Endodermal cell (in vitro differentiated cells): ENCODE results near the gene FAM13B. TPM values are rescaled to one million over a fixed set of nuclear protein-coding genes. Genes with fewer than 3 reads are reported as not detected.

Source experiments
- DNase-seq: peaks from one replicate; pipeline ENCODE4 v3.0.0-alpha.2; 2017
- H3K27ac ChIP-seq: 2 replicates; pipeline ENCODE4 v1.5.1; 2013; ENCODE audit warnings: mild to moderate bottlenecking, low read depth, low read length, moderate library complexity
- H3K27me3 ChIP-seq: 2 replicates; pipeline ENCODE4 v1.6.1; 2013; ENCODE audit warnings: mild to moderate bottlenecking, low read length, moderate library complexity; ENCODE audit not compliant: insufficient read depth, control insufficient read depth, poor library complexity, severe bottlenecking
- H3K36me3 ChIP-seq: 2 replicates; pipeline ENCODE4 v1.7.0; 2013; ENCODE audit warnings: mild to moderate bottlenecking, low read length, moderate library complexity; ENCODE audit not compliant: control insufficient read depth, insufficient read depth
- H3K4me1 ChIP-seq: one replicate; pipeline ENCODE4 v1.7.0; 2013; ENCODE audit warnings: low read length; ENCODE audit not compliant: control insufficient read depth, insufficient read depth
- H3K4me3 ChIP-seq: 2 replicates; pipeline ENCODE4 v1.5.1; 2013; ENCODE audit warnings: mild to moderate bottlenecking, low read length, moderate library complexity
- H3K9ac ChIP-seq: 2 replicates; pipeline ENCODE4 v1.6.1; 2013; ENCODE audit warnings: mild to moderate bottlenecking, low read length, moderate library complexity; ENCODE audit not compliant: poor library complexity, severe bottlenecking; ENCODE audit errors: extremely low read depth
- H3K9me3 ChIP-seq: 2 replicates; pipeline ENCODE4 v1.6.1; 2013; ENCODE audit warnings: mild to moderate bottlenecking, low read length, moderate library complexity; ENCODE audit not compliant: control insufficient read depth
- H3K27ac Mint-ChIP-seq: 2 replicates; pipeline ENCODE4 v1.8.0; 2020; ENCODE audit warnings: mixed read lengths
- H3K27me3 Mint-ChIP-seq: 2 replicates; pipeline ENCODE4 v1.8.0; 2021; ENCODE audit warnings: mild to moderate bottlenecking, mixed read lengths; ENCODE audit not compliant: insufficient read depth
- H3K36me3 Mint-ChIP-seq: 2 replicates; pipeline ENCODE4 v1.8.0; 2020; ENCODE audit warnings: low read depth, mixed read lengths
- H3K4me1 Mint-ChIP-seq: 2 replicates; pipeline ENCODE4 v1.8.0; 2020; ENCODE audit warnings: mixed read lengths
- H3K4me3 Mint-ChIP-seq: 2 replicates; pipeline ENCODE4 v1.8.0; 2020; ENCODE audit warnings: mild to moderate bottlenecking, moderate library complexity, mixed read lengths
- H3K9me3 Mint-ChIP-seq: 2 replicates; pipeline ENCODE4 v1.8.0; 2020; ENCODE audit warnings: mild to moderate bottlenecking, mixed read lengths
- WGBS, 2 experiments: methylation state at CpG; one replicate each; pipeline versions ENCODE4 v1.1.5 to v1.1.7; 2013; ENCODE audit warnings: missing lambda C conversion rate in 2 of 2, mixed read lengths in 1 of 2; ENCODE audit not compliant: insufficient coverage in 1 of 2, insufficient read length in 1 of 2; 5-methylcytosine and 5-hydroxymethylcytosine counted together
- total RNA-seq, 2 donors: library from RNA; stranded (reverse); fragmentation: NEBNext Ultra II Directional in 1 of 2; extraction: Animal tissue kit (Norgen Biotek cat#: 25700) in 1 of 2; gene quantifications; 2 replicates in 1 of 2; 3 replicates in 1 of 2; pipeline ENCODE4 v1.2.1, GENCODE V29; 2021
- TF ChIP-seq, protein P1 (sequence below): fragments of 200-600 bp; sonication (generic); conservative IDR thresholded peaks from 2 replicates; pipeline ENCODE4 v1.5.0; 2021; ENCODE audit warnings: antibody characterized with exemption, mild to moderate bottlenecking

FAM13B gene
- total RNA-seq, 2 donors from 2014 or later: 22.9 to 28.7 TPM

- Mint-ChIP-seq H3K4me1 (peaks cover 15% of the 10 kb centered on the region), H3K27me3 (no peaks in the 10 kb centered on the region), H3K9me3 (no peaks in the 10 kb centered on the region), H3K36me3 (peaks cover 40% of the 10 kb centered on the region), H3K4me3 (no peak overlapping the region), H3K27ac (no peak overlapping the region)
- H3K36me3 ChIP-seq: peaks cover 45% of the 10 kb centered on the region
- peaks cover 7% of the 10 kb centered on the region for H3K4me1 ChIP-seq
- H3K9me3 ChIP-seq: no peaks in the 10 kb centered on the region
- TF ChIP-seq, protein P1, sequence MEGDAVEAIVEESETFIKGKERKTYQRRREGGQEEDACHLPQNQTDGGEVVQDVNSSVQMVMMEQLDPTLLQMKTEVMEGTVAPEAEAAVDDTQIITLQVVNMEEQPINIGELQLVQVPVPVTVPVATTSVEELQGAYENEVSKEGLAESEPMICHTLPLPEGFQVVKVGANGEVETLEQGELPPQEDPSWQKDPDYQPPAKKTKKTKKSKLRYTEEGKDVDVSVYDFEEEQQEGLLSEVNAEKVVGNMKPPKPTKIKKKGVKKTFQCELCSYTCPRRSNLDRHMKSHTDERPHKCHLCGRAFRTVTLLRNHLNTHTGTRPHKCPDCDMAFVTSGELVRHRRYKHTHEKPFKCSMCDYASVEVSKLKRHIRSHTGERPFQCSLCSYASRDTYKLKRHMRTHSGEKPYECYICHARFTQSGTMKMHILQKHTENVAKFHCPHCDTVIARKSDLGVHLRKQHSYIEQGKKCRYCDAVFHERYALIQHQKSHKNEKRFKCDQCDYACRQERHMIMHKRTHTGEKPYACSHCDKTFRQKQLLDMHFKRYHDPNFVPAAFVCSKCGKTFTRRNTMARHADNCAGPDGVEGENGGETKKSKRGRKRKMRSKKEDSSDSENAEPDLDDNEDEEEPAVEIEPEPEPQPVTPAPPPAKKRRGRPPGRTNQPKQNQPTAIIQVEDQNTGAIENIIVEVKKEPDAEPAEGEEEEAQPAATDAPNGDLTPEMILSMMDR: no peak
- no peak overlapping the region for H3K4me3 ChIP-seq
- H3K27me3 ChIP-seq: no peaks in the 10 kb centered on the region
- DNase-seq: no peak
- no peak overlapping the region for H3K27ac ChIP-seq
- H3K9ac ChIP-seq: no peak overlapping the region
- WGBS, 2 experiments: 0% methylated on average over 1 of the region's 1 CpG; no CpG with 5 or more reads in 1 of the 2 experiments
Measured at GRCh38 chr5:138021771-138022170, 11.1 kb downstream of the FAM13B start.

DNA sequence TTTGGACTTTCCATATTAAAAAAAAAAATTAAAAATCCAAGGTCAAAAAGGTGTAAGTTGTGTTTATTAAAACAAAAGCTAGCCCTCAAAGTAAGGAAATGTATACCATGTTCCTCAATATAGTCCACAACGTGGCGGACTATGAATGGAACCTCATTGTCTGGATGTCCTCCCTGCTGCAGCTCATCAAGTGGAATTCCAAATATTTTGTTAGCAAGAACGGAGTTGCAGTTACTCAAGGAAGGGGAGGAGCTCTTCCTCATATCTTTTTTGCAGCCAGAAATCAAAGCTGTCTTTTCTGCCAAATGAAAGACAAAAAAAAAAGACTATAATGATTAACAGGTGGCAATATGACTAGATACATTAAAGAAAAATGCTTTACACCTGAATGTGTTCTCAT lies 14.0 kb downstream of the FAM13B start:
- Mint-ChIP-seq H3K36me3 (peaks cover 58% of the 10 kb centered on the region), H3K27me3 (no peaks in the 10 kb centered on the region), H3K9me3 (no peaks in the 10 kb centered on the region), H3K27ac (no peak overlapping the region), H3K4me3 (no peak overlapping the region), H3K4me1 (peaks cover 10% of the 10 kb centered on the region)
- TF ChIP-seq, protein P1: no peak
- no peak overlapping the region for H3K4me3 ChIP-seq
- WGBS, 2 experiments: 47 to 88% methylated on average over 2 to 3 of the region's 3 CpGs
- no peaks in the 10 kb centered on the region for H3K27me3 ChIP-seq
- H3K4me1 ChIP-seq: peaks cover 7% of the 10 kb centered on the region
- no peaks in the 10 kb centered on the region for H3K9me3 ChIP-seq
- DNase-seq: no peak
- peaks cover 73% of the 10 kb centered on the region for H3K36me3 ChIP-seq
- H3K27ac ChIP-seq: no peak overlapping the region
- no peak overlapping the region for H3K9ac ChIP-seq

- peaks cover 75% of the 10 kb centered on the region for H3K36me3 Mint-ChIP-seq
Measured at GRCh38 chr5:138015916-138016315, 17.0 kb downstream of the FAM13B start.

More at GRCh38 chr5:138015916-138016315, 17.0 kb downstream of the FAM13B start:
- Mint-ChIP-seq H3K9me3 (no peaks in the 10 kb centered on the region), H3K4me1 (no peaks in the 10 kb centered on the region), H3K27ac (no peak overlapping the region), H3K27me3 (no peaks in the 10 kb centered on the region), H3K4me3 (no peak overlapping the region)
- Histone ChIP-seq H3K27me3 (no peaks in the 10 kb centered on the region), H3K9ac (no peak overlapping the region), H3K36me3 (peaks cover 84% of the 10 kb centered on the region), H3K4me1 (no peaks in the 10 kb centered on the region), H3K9me3 (no peaks in the 10 kb centered on the region), H3K27ac (no peak overlapping the region), H3K4me3 (no peak overlapping the region)
- DNase-seq: no peak
- WGBS, 2 experiments: 95 to 99% methylated on average over 2 of the region's 2 CpGs
- TF ChIP-seq, protein P1: no peak
